ENCODE data around the gene PTGES2.

DNA sequence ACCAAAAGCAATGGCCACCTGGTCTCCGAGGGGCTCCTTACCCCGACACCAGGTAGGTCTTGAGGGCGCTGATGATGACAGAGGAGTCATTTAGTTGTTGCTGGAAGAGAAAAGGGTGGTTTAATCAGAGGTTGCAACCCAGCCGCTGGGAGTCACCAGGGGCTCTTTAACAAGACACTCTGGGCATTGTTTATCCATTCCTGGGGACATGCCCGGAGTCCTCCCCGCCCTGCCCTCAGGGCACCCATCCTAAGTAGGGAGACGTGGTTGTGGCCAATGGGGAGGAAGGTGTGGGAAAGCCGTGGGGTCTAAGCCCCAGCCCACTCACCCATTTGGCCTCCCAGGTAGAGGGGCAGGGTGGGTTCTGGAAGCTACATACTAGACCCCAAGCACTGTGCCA lies 3.1 kb downstream of the PTGES2 start:
- TF ChIP-seq POLR2AphosphoS5 (IDR thresholded peaks at IDR 0.05): no peak
- TF ChIP-seq, protein P1, sequence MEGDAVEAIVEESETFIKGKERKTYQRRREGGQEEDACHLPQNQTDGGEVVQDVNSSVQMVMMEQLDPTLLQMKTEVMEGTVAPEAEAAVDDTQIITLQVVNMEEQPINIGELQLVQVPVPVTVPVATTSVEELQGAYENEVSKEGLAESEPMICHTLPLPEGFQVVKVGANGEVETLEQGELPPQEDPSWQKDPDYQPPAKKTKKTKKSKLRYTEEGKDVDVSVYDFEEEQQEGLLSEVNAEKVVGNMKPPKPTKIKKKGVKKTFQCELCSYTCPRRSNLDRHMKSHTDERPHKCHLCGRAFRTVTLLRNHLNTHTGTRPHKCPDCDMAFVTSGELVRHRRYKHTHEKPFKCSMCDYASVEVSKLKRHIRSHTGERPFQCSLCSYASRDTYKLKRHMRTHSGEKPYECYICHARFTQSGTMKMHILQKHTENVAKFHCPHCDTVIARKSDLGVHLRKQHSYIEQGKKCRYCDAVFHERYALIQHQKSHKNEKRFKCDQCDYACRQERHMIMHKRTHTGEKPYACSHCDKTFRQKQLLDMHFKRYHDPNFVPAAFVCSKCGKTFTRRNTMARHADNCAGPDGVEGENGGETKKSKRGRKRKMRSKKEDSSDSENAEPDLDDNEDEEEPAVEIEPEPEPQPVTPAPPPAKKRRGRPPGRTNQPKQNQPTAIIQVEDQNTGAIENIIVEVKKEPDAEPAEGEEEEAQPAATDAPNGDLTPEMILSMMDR (IDR thresholded peaks at IDR 0.05): no peak
